Osteocyte (in vitro differentiated cells): ENCODE measurements around the gene MUC16. TPM values are rescaled to one million over a fixed set of nuclear protein-coding genes. Genes with fewer than 3 reads are reported as not detected.

ENCODE experiments used
- DNase-seq: peaks from one replicate; pipeline ENCODE4 v3.0.0; 2021; ENCODE audit warnings: mixed read lengths; ENCODE audit not compliant: unreplicated experiment; ENCODE audit errors: extremely low spot score
- H3K27ac Mint-ChIP-seq: one replicate; pipeline ENCODE4 v1.8.0; 2021; ENCODE audit warnings: mild to moderate bottlenecking, mixed read lengths; ENCODE audit not compliant: unreplicated experiment
- H3K27me3 Mint-ChIP-seq: one replicate; pipeline ENCODE4 v1.8.0; 2021; ENCODE audit warnings: mixed read lengths; ENCODE audit not compliant: unreplicated experiment
- H3K36me3 Mint-ChIP-seq: one replicate; pipeline ENCODE4 v1.8.0; 2021; ENCODE audit warnings: mixed read lengths; ENCODE audit not compliant: unreplicated experiment
- H3K4me1 Mint-ChIP-seq: one replicate; pipeline ENCODE4 v1.8.0; 2021; ENCODE audit warnings: mixed read lengths; ENCODE audit not compliant: unreplicated experiment
- H3K4me3 Mint-ChIP-seq: one replicate; pipeline ENCODE4 v1.8.0; 2021; ENCODE audit warnings: mild to moderate bottlenecking, moderate library complexity, mixed read lengths; ENCODE audit not compliant: unreplicated experiment
- H3K9me3 Mint-ChIP-seq: one replicate; pipeline ENCODE4 v1.8.0; 2021; ENCODE audit warnings: mixed read lengths; ENCODE audit not compliant: unreplicated experiment
- total RNA-seq: library from RNA; stranded (reverse); gene quantifications from 2 replicates; pipeline ENCODE4 v1.2.1, GENCODE V29; 2021
- TF ChIP-seq, protein P1 (sequence below): fragments of 200-600 bp; sonication (generic); IDR thresholded peaks from 2 replicates; pipeline ENCODE4 v1.5.0; 2021; ENCODE audit warnings: antibody characterized with exemption, mild to moderate bottlenecking, moderate library complexity

MUC16 gene
- total RNA-seq, 1 donor from 2014 or later, result not detected

GRCh38 chr19:9018163-9018875, 8.1 kb upstream of the MUC16 start:
- TF ChIP-seq, protein P1, sequence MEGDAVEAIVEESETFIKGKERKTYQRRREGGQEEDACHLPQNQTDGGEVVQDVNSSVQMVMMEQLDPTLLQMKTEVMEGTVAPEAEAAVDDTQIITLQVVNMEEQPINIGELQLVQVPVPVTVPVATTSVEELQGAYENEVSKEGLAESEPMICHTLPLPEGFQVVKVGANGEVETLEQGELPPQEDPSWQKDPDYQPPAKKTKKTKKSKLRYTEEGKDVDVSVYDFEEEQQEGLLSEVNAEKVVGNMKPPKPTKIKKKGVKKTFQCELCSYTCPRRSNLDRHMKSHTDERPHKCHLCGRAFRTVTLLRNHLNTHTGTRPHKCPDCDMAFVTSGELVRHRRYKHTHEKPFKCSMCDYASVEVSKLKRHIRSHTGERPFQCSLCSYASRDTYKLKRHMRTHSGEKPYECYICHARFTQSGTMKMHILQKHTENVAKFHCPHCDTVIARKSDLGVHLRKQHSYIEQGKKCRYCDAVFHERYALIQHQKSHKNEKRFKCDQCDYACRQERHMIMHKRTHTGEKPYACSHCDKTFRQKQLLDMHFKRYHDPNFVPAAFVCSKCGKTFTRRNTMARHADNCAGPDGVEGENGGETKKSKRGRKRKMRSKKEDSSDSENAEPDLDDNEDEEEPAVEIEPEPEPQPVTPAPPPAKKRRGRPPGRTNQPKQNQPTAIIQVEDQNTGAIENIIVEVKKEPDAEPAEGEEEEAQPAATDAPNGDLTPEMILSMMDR, result no peak
- DNase-seq, result no peak
- no peaks in the 10 kb centered on the region for H3K4me1 Mint-ChIP-seq
- no peak overlapping the region for H3K4me3 Mint-ChIP-seq
- peaks cover 22% of the 10 kb centered on the region for H3K9me3 Mint-ChIP-seq
- no peaks in the 10 kb centered on the region for H3K27me3 Mint-ChIP-seq
- H3K36me3 Mint-ChIP-seq, result no peaks in the 10 kb centered on the region
- H3K27ac Mint-ChIP-seq, result no peak overlapping the region

- TF ChIP-seq, protein P1, result no peak
- Mint-ChIP-seq H3K4me3 (no peak overlapping the region), H3K4me1 (no peaks in the 10 kb centered on the region), H3K9me3 (peaks cover 25% of the 10 kb centered on the region), H3K27me3 (no peaks in the 10 kb centered on the region), H3K36me3 (no peaks in the 10 kb centered on the region), H3K27ac (no peak overlapping the region)
- no peak for DNase-seq
Measured at GRCh38 chr19:9014803-9015202, 4.6 kb upstream of the MUC16 start.

DNA sequence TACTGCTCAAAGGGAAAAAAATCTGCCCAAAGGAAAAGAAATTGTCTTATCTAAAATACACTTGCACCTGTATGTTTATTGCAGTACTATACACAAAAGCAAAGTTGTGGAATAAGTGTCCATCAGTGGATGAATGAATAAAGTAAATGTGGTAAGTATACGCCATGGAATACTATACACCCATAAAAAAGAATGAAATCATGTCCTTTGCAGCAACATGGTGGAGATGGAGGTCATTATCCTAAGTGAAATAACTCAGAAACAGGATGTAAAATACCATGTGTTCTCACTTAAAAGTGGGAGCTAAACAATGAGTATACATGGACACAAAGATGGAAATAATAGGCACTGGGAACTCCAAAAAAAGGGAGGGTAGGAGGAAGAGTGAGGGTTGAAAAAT, 3.8 kb upstream of the MUC16 start:
- Mint-ChIP-seq H3K27ac (no peak overlapping the region), H3K36me3 (no peaks in the 10 kb centered on the region), H3K4me1 (no peaks in the 10 kb centered on the region), H3K9me3 (peaks cover 27% of the 10 kb centered on the region), H3K4me3 (no peak overlapping the region), H3K27me3 (no peaks in the 10 kb centered on the region)
- no peak for DNase-seq
- TF ChIP-seq, protein P1, result no peak

GRCh38 chr19:9011875-9012274, 1.7 kb upstream of the MUC16 start:
- Mint-ChIP-seq H3K36me3 (no peaks in the 10 kb centered on the region), H3K9me3 (peaks cover 19% of the 10 kb centered on the region), H3K4me3 (no peak overlapping the region), H3K4me1 (no peaks in the 10 kb centered on the region), H3K27me3 (no peaks in the 10 kb centered on the region), H3K27ac (no peak overlapping the region)
- TF ChIP-seq, protein P1, result no peak
- no peak for DNase-seq

DNA sequence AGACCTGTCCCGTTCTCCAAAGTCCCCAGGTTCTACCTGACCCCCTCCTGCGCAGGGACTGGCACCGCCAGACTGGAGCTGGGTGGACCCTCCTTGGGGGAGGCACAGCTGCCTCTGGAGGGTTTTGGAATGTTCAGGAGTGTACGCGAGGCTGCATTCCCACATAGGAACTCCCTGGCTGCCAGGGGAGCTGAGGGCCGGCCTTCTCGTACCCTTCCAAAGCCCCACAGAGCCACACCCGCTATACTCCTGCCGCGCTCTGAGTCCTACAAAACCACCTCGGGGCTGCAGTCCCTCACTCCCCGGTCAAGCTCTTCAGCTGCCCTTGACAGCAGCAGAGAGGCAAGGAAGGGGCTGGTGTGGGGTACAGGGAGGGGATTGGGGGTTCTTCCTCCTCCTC, 484 bp upstream of the MUC16 start:
- Mint-ChIP-seq H3K36me3 (no peaks in the 10 kb centered on the region), H3K4me1 (no peaks in the 10 kb centered on the region), H3K9me3 (peaks cover 19% of the 10 kb centered on the region), H3K4me3 (no peak overlapping the region), H3K27ac (no peak overlapping the region), H3K27me3 (no peaks in the 10 kb centered on the region)
- DNase-seq, result no peak
- TF ChIP-seq, protein P1, result no peak
